HG02943 (cell line): Measurements from ENCODE around the gene ADGRG4.
"Not testable (repeated sequence)": the region's sequence is repeated elsewhere in the genome, so short reads cannot be mapped to it uniquely, and the experiment has no call there.

ENCODE experiments used
- ATAC-seq: cut with Tn5 transposase; IDR thresholded peaks from one replicate; pipeline ENCODE4 v1.9.1; 2021; ENCODE audit warnings: mild to moderate bottlenecking, low read depth, moderate library complexity; ENCODE audit not compliant: unreplicated experiment

The ADGRG4 gene

GRCh38 chrX:136300721-136301120 lies at the start of gene ADGRG4:
ADGRG4 (plus strand) TSS chrX:136300963; CDS start chrX:136308778, 7,815 bp downstream.
- not testable (repeated sequence) for ATAC-seq

- ATAC-seq, result peak; percentile 66
These were observed 49.4 kb upstream of the ADGRG4 start, which contains the start of gene MAP7D3 for GRCh38 chrX:136251041-136251991. MAP7D3 (minus strand) TSS chrX:136251400; CDS start chrX:136251358, 42 bp downstream.

- ATAC-seq, result no peak
These were observed 45.2 kb upstream of the ADGRG4 start for GRCh38 chrX:136255541-136255940.

GRCh38 chrX:136256026-136256425 lies 44.7 kb upstream of the ADGRG4 start:
- ATAC-seq, result no peak

- ATAC-seq, result no peak
These were observed 41.8 kb upstream of the ADGRG4 start for GRCh38 chrX:136258951-136259350.

- no peak for ATAC-seq
These were observed 41.2 kb upstream of the ADGRG4 start for GRCh38 chrX:136259543-136259942.

- no peak for ATAC-seq
These were observed 40.0 kb upstream of the ADGRG4 start for GRCh38 chrX:136260776-136261175.

GRCh38 chrX:136261321-136261720 lies 39.4 kb upstream of the ADGRG4 start:
- no peak for ATAC-seq

GRCh38 chrX:136262243-136262642 lies 38.5 kb upstream of the ADGRG4 start:
- ATAC-seq, result no peak

- ATAC-seq, result no peak
These were observed 37.9 kb upstream of the ADGRG4 start for GRCh38 chrX:136262812-136263315.

- ATAC-seq, result no peak
These were observed 33.9 kb upstream of the ADGRG4 start for GRCh38 chrX:136266828-136267227.

- ATAC-seq, result no peak
These were observed 32.4 kb upstream of the ADGRG4 start for GRCh38 chrX:136268051-136269048.

GRCh38 chrX:136269921-136270320 lies 30.8 kb upstream of the ADGRG4 start:
- no peak for ATAC-seq

- no peak for ATAC-seq
These were observed 29.5 kb upstream of the ADGRG4 start for GRCh38 chrX:136271300-136271699.

GRCh38 chrX:136272325-136272724 lies 28.4 kb upstream of the ADGRG4 start:
- no peak for ATAC-seq

- no peak for ATAC-seq
These were observed 26.8 kb upstream of the ADGRG4 start for GRCh38 chrX:136273986-136274385.

- no peak for ATAC-seq
These were observed 25.2 kb upstream of the ADGRG4 start for GRCh38 chrX:136275553-136275952.

GRCh38 chrX:136286375-136286774 lies 14.4 kb upstream of the ADGRG4 start:
- ATAC-seq, result not testable (repeated sequence)

- ATAC-seq, result no peak
These were observed 8.9 kb upstream of the ADGRG4 start for GRCh38 chrX:136291824-136292223.

GRCh38 chrX:136292656-136293055 lies 8.1 kb upstream of the ADGRG4 start:
- ATAC-seq, result no peak

GRCh38 chrX:136295380-136295779 lies 5.4 kb upstream of the ADGRG4 start:
- no peak for ATAC-seq
